ENCODE results near the gene SYTL3. TPM values are rescaled to one million over a fixed set of nuclear protein-coding genes. Genes with fewer than 3 reads are reported as not detected.

Gene SYTL3
- total RNA-seq, 1 experiment from 2014 or later: 0.86 TPM

DNA sequence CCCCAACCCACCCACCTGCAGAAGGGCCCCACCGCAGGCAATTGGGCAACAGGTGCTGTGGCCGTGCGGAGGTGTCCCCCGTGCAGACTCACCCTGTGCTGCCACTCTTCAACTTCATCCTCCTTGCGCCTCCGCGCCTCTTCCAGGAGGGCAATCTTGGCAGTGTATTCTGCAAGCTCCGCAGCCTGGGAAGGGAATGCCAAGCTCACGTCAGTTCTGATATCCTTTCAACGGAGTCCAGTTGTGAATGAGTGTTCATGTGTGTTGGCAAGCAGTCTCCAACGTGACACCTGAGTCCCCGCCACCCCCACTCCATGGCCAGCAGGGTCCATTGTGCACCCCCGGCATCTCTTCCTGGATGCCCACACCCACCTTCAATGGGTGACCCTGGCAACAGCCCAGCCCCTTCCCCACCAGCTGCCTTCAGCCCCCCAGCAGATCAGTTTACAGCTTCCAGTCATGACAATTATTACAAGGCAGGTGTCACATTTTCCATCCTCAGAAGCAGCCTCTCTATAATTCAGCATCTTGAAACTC, 119.4 kb downstream of the SYTL3 start:
- no peaks in the 10 kb centered on the region for H3K9me3 Mint-ChIP-seq (ENCODE audit: unreplicated experiment)
- H3K36me3 ChIP-seq (ENCODE audit: control insufficient read depth, insufficient read depth, low read length): peaks cover 26% of the 10 kb centered on the region
- H3K4me3 ChIP-seq (ENCODE audit: low read depth, low read length): no peak overlapping the region
- no peak for DNase-seq
- no peaks in the 10 kb centered on the region for H3K4me1 ChIP-seq
- no peaks in the 10 kb centered on the region for H3K27me3 Mint-ChIP-seq (ENCODE audit: insufficient read depth, unreplicated experiment)
- peak overlapping the region; percentile 18 for H3K27ac Mint-ChIP-seq (ENCODE audit: unreplicated experiment)
- H3K36me3 Mint-ChIP-seq (ENCODE audit: insufficient read depth, unreplicated experiment): peaks cover 99% of the 10 kb centered on the region
- POLR2A ChIA-PET: no interaction called here
- peaks cover 6% of the 10 kb centered on the region for H3K4me1 Mint-ChIP-seq (ENCODE audit: low read depth, unreplicated experiment)
- intact Hi-C loops (cut with micrococcal nuclease; ENCODE audit: unreplicated experiment): no loop called here
- CTCF ChIA-PET: interaction anchor here (1.2 kb wide), 1 partner anchor 202 kb away, joined by 3 read pairs; no protein-coding TSS in a partner anchor
- no peak overlapping the region for H3K4me3 Mint-ChIP-seq (ENCODE audit: unreplicated experiment)
- H3K9me3 ChIP-seq: no peaks in the 10 kb centered on the region
- H3K27me3 ChIP-seq (replicated peaks; ENCODE audit: control insufficient read depth, insufficient read depth, low read length): no peaks in the 10 kb centered on the region; the same call in 1 of the 2 replicates
- no TSS peak for BruUV-seq (replicated peaks)
- TF ChIP-seq, protein P1, sequence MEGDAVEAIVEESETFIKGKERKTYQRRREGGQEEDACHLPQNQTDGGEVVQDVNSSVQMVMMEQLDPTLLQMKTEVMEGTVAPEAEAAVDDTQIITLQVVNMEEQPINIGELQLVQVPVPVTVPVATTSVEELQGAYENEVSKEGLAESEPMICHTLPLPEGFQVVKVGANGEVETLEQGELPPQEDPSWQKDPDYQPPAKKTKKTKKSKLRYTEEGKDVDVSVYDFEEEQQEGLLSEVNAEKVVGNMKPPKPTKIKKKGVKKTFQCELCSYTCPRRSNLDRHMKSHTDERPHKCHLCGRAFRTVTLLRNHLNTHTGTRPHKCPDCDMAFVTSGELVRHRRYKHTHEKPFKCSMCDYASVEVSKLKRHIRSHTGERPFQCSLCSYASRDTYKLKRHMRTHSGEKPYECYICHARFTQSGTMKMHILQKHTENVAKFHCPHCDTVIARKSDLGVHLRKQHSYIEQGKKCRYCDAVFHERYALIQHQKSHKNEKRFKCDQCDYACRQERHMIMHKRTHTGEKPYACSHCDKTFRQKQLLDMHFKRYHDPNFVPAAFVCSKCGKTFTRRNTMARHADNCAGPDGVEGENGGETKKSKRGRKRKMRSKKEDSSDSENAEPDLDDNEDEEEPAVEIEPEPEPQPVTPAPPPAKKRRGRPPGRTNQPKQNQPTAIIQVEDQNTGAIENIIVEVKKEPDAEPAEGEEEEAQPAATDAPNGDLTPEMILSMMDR (IDR thresholded peaks at IDR 0.05; ENCODE audit: insufficient read depth in 1 of 2, low read depth in 1 of 2, low read length in 1 of 2, severe bottlenecking in 1 of 2, unreplicated experiment in 1 of 2): no peak

DNA sequence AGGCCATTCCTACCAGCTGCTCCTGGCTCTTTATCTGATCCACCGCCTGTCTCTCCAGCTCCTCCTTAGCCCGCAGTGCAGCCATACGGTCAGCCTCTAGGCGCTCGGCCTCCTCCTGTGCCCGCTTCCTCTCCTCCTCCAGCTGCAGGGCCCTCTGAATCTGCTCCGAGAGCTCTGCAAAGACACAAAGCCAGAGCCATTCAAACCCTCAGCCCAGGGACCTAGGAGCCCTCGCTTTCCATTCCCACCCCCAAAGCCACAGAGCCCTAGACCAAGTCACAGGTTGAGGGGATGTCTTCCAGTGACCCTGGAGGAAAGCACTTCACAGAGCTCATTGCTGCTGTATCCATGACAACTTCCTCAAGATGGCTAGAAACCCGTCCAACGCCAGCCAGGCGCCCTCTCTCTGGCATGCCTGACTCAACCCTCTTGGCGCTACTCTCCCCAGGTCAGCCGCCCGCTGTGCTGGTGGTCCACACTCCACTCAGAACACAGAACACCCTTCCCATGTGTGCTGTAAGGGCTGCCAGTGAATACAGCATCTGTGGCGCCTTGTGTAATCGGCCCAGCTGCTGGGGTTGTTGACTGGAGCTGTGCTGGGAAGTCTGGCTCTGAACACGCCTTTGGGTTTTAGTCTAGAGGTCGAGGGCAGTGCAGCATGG, 120.0 kb downstream of the SYTL3 start:
- Mint-ChIP-seq H3K27ac (ENCODE audit: unreplicated experiment) (peak overlapping the region; percentile 18), H3K9me3 (ENCODE audit: unreplicated experiment) (no peaks in the 10 kb centered on the region), H3K27me3 (ENCODE audit: insufficient read depth, unreplicated experiment) (no peaks in the 10 kb centered on the region), H3K4me1 (ENCODE audit: low read depth, unreplicated experiment) (peaks cover 6% of the 10 kb centered on the region), H3K4me3 (ENCODE audit: unreplicated experiment) (peak overlapping the region; percentile 4), H3K36me3 (ENCODE audit: insufficient read depth, unreplicated experiment) (peaks cover 99% of the 10 kb centered on the region)
- POLR2A ChIA-PET: no interaction called here
- peaks cover 26% of the 10 kb centered on the region for H3K36me3 ChIP-seq (ENCODE audit: control insufficient read depth, insufficient read depth, low read length)
- H3K4me1 ChIP-seq: no peaks in the 10 kb centered on the region
- TF ChIP-seq, protein P1 (IDR thresholded peaks at IDR 0.05; ENCODE audit: insufficient read depth in 1 of 2, low read depth in 1 of 2, low read length in 1 of 2, severe bottlenecking in 1 of 2, unreplicated experiment in 1 of 2): no peak
- H3K4me3 ChIP-seq (ENCODE audit: low read depth, low read length): no peak overlapping the region
- no peaks in the 10 kb centered on the region; the same call in 1 of the 2 replicates for H3K27me3 ChIP-seq (replicated peaks; ENCODE audit: control insufficient read depth, insufficient read depth, low read length)
- intact Hi-C loops (cut with micrococcal nuclease; ENCODE audit: unreplicated experiment): no loop called here
- CTCF ChIA-PET: interaction anchor here (1.2 kb wide), 1 partner anchor 202 kb away, joined by 3 read pairs; no protein-coding TSS in a partner anchor
- DNase-seq: no peak
- H3K9me3 ChIP-seq: no peaks in the 10 kb centered on the region
- BruUV-seq (replicated peaks): no TSS peak

DNA sequence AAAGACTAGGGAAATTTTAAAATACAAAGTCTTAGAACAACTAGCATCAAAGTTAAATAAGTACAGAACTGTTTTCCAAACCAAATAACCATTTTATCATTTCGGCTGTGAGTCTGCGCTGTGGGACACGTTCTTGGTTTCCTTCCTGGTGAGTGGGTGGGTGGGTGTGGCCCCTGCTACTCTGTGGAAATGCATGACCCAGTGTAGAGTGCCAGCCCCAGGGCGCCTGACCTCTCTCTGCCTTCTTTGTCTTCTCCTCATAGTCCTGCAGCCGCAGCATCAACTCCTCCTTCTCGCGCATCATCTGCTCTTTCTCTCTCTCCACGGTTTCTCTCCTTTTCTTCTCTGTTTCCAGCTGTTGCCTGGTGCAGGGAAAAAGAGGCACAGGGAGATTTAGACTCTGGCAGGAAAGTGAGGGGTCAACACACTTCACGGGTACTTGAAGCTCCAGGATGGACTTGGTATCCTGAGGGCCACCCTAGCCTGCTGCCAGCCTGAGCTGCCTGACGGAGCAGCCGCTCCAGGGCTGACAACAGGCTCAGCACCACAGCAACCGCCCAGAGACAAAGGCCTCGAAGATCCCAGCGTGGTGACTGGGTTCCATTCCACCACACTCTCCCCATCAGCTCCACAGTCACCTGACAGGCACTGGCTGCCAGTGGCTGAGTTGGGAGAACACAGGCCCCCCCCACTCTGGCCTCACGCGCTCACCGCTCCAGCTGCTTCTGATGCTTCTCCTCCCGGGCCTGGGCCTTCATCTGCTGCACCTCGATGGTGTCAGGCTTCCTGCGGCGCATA, 120.9 kb downstream of the SYTL3 start:
- peaks cover 6% of the 10 kb centered on the region for H3K4me1 Mint-ChIP-seq (ENCODE audit: low read depth, unreplicated experiment)
- BruUV-seq (replicated peaks): no TSS peak

More for the DNA sequence above, 120.9 kb downstream of the SYTL3 start:
- ChIA-PET CTCF (no interaction called here), POLR2A (no interaction called here)
- Histone ChIP-seq H3K36me3 (ENCODE audit: control insufficient read depth, insufficient read depth, low read length) (peaks cover 23% of the 10 kb centered on the region), H3K27me3 (replicated peaks; ENCODE audit: control insufficient read depth, insufficient read depth, low read length) (no peaks in the 10 kb centered on the region; the same call in 1 of the 2 replicates), H3K4me3 (ENCODE audit: low read depth, low read length) (no peak overlapping the region), H3K4me1 (no peaks in the 10 kb centered on the region), H3K9me3 (no peaks in the 10 kb centered on the region)
- Mint-ChIP-seq H3K36me3 (ENCODE audit: insufficient read depth, unreplicated experiment) (peaks cover 99% of the 10 kb centered on the region), H3K27me3 (ENCODE audit: insufficient read depth, unreplicated experiment) (no peaks in the 10 kb centered on the region), H3K9me3 (ENCODE audit: unreplicated experiment) (no peaks in the 10 kb centered on the region), H3K27ac (ENCODE audit: unreplicated experiment) (peak overlapping the region; percentile 46), H3K4me3 (ENCODE audit: unreplicated experiment) (peak overlapping the region; percentile 13)
- TF ChIP-seq, protein P1 (IDR thresholded peaks at IDR 0.05; ENCODE audit: insufficient read depth in 1 of 2, low read depth in 1 of 2, low read length in 1 of 2, severe bottlenecking in 1 of 2, unreplicated experiment in 1 of 2): no peak
- intact Hi-C loops (cut with micrococcal nuclease; ENCODE audit: unreplicated experiment): no loop called here
- no peak for DNase-seq

Data from Caco-2 (cell line).